Neuronal stem cell (in vitro differentiated cells): Measurements from ENCODE around the gene KRTAP9-4. TPM values are rescaled to one million over a fixed set of nuclear protein-coding genes. Genes with fewer than 3 reads are reported as not detected.

Experiments
- small RNA-seq: library from polyadenylated mRNA; stranded (forward); fragments of <200 nt; extraction: miRNeasy Mini kit (QIAGEN cat#:217004); gene quantifications from one replicate; pipeline ENCODE3, GENCODE V24; 2013; ENCODE audit not compliant: insufficient read depth

The KRTAP9-4 gene

Small RNA genes within 50 kb of the gene (small RNA-seq; reads per million reads assigned to genes)
- gene KRTAP9-10P: not detected
